DOHH2 (cell line): ENCODE data around the gene MROH7.

Experiments used
- H3F3A ChIP-seq: fragments of 200-600 bp; sonication (generic), shearing (Covaris generic); 2 replicates; pipeline ENCODE4 v1.6.0; 2016; ENCODE audit warnings: antibody characterized with exemption, mild to moderate bottlenecking; ENCODE audit not compliant: control insufficient read depth, insufficient read depth
- H3K27ac ChIP-seq: fragments of 200-600 bp; sonication (generic); 2 replicates; pipeline ENCODE4 v1.5.1; 2014; ENCODE audit warnings: low read depth, mild to moderate bottlenecking, low read length, moderate library complexity
- H3K27me3 ChIP-seq: fragments of 200-600 bp; sonication (generic); 2 replicates; pipeline ENCODE4 v1.6.1; 2014; ENCODE audit warnings: mild to moderate bottlenecking, low read length, mixed read lengths; ENCODE audit not compliant: control insufficient read depth
- H3K36me3 ChIP-seq: fragments of 200-600 bp; sonication (generic); 2 replicates; pipeline ENCODE4 v1.6.1; 2014; ENCODE audit warnings: mild to moderate bottlenecking, low read length, moderate library complexity, mixed read lengths; ENCODE audit not compliant: control insufficient read depth
- H3K4me1 ChIP-seq: fragments of 200-600 bp; sonication (generic); 2 replicates; pipeline ENCODE4 v1.6.1; 2014; ENCODE audit warnings: mild to moderate bottlenecking, low read length, mixed read lengths; ENCODE audit not compliant: control insufficient read depth
- H3K4me2 ChIP-seq: fragments of 200-600 bp; sonication (generic); 2 replicates; pipeline ENCODE4 v1.6.0; 2014; ENCODE audit warnings: mild to moderate bottlenecking, low read length, moderate library complexity
- H3K4me3 ChIP-seq: fragments of 200-600 bp; sonication (generic); 2 replicates; pipeline ENCODE4 v1.5.1; 2014; ENCODE audit warnings: mild to moderate bottlenecking, low read length, mixed read lengths
- H3K79me2 ChIP-seq: fragments of 200-600 bp; sonication (generic); 2 replicates; pipeline ENCODE4 v1.6.1; 2014; ENCODE audit warnings: mild to moderate bottlenecking, low read length, mixed read lengths; ENCODE audit not compliant: control insufficient read depth
- H3K9me2 ChIP-seq: fragments of 200-600 bp; sonication (generic); replicated peaks from 2 replicates; pipeline ENCODE4 v1.6.1; 2014; ENCODE audit warnings: mild to moderate bottlenecking, low read length, mixed read lengths; ENCODE audit not compliant: control insufficient read depth
- H3K9me3 ChIP-seq: fragments of 200-600 bp; sonication (generic); 2 replicates; pipeline ENCODE4 v1.6.1; 2014; ENCODE audit warnings: antibody characterized with exemption, low read length, mixed read lengths; ENCODE audit not compliant: control insufficient read depth, insufficient read depth
- H4K20me1 ChIP-seq: fragments of 200-600 bp; sonication (generic); 2 replicates; pipeline ENCODE4 v1.6.0; 2014; ENCODE audit warnings: low read depth, mild to moderate bottlenecking, antibody characterized with exemption, low read length, moderate library complexity; ENCODE audit not compliant: control insufficient read depth, insufficient read depth
- CTCF ChIP-seq: fragments of 200-600 bp; sonication (generic); IDR thresholded peaks from one replicate; pipeline ENCODE4 v1.5.1; 2014; ENCODE audit warnings: antibody characterized with exemption, mild to moderate bottlenecking, low read depth, low read length; ENCODE audit not compliant: poor library complexity, severe bottlenecking
- EZH2phosphoT487 ChIP-seq: fragments of 200-600 bp; sonication (generic); IDR thresholded peaks from 2 replicates; pipeline ENCODE4 v1.6.1; 2017; ENCODE audit warnings: borderline replicate concordance, mild to moderate bottlenecking, antibody characterized with exemption, low read length, moderate library complexity, mixed read lengths

MROH7 gene

GRCh38 chr1:54664364-54664763, 22.8 kb downstream of the MROH7 start:
- Histone ChIP-seq H3F3A (no peaks in the 10 kb centered on the region), H3K4me2 (no peak overlapping the region), H3K9me3 (no peaks in the 10 kb centered on the region), H3K27ac (no peak overlapping the region), H3K27me3 (no peaks in the 10 kb centered on the region; the same call in none of the 2 replicates), H3K9me2 (no peaks in the 10 kb centered on the region), H4K20me1 (no peaks in the 10 kb centered on the region), H3K4me1 (no peaks in the 10 kb centered on the region), H3K4me3 (no peak overlapping the region), H3K36me3 (no peaks in the 10 kb centered on the region), H3K79me2 (no peaks in the 10 kb centered on the region)
- TF ChIP-seq CTCF (no peak), EZH2phosphoT487 (no peak)

- no peaks in the 10 kb centered on the region for H3K9me2 ChIP-seq
- no peaks in the 10 kb centered on the region for H3K4me1 ChIP-seq
- no peaks in the 10 kb centered on the region for H3F3A ChIP-seq
- H3K9me3 ChIP-seq: no peaks in the 10 kb centered on the region
- no peak for TF ChIP-seq CTCF
- TF ChIP-seq EZH2phosphoT487: no peak
- no peak overlapping the region for H3K27ac ChIP-seq
- H3K79me2 ChIP-seq: no peaks in the 10 kb centered on the region
- no peak overlapping the region for H3K4me3 ChIP-seq
- no peaks in the 10 kb centered on the region for H3K36me3 ChIP-seq
- no peaks in the 10 kb centered on the region for H4K20me1 ChIP-seq
- no peak overlapping the region for H3K4me2 ChIP-seq
- no peaks in the 10 kb centered on the region; the same call in none of the 2 replicates for H3K27me3 ChIP-seq
Measured at GRCh38 chr1:54665852-54666251, 24.3 kb downstream of the MROH7 start.

- Histone ChIP-seq H3K27me3 (no peaks in the 10 kb centered on the region; the same call in none of the 2 replicates), H3F3A (no peaks in the 10 kb centered on the region), H4K20me1 (no peaks in the 10 kb centered on the region), H3K4me3 (no peak overlapping the region), H3K79me2 (no peaks in the 10 kb centered on the region), H3K4me1 (no peaks in the 10 kb centered on the region), H3K9me2 (no peaks in the 10 kb centered on the region), H3K9me3 (no peaks in the 10 kb centered on the region), H3K27ac (no peak overlapping the region), H3K36me3 (no peaks in the 10 kb centered on the region), H3K4me2 (no peak overlapping the region)
- no peak for TF ChIP-seq EZH2phosphoT487
- TF ChIP-seq CTCF: no peak
Measured at GRCh38 chr1:54666333-54666732, 24.7 kb downstream of the MROH7 start.
